OCI-M1 (cell line): ENCODE results near the gene RORC.

Source experiments
- DNase-seq: peaks from one replicate; lab custom pipeline; 2025; lab: John Stamatoyannopoulos, UW

RORC gene

GRCh38 chr1:151847867-151848596 lies 16.4 kb upstream of the RORC start:
- DNase-seq, result no peak

GRCh38 chr1:151846686-151847237 lies 15.2 kb upstream of the RORC start:
- no peak for DNase-seq

GRCh38 chr1:151846062-151846568 lies 14.5 kb upstream of the RORC start:
- peak; percentile 81 for DNase-seq

- peak; percentile 49 for DNase-seq
These were observed 11.8 kb upstream of the RORC start for GRCh38 chr1:151843398-151843797.

GRCh38 chr1:151841141-151841540 lies 9.5 kb upstream of the RORC start:
- DNase-seq, result no peak

- no peak for DNase-seq
These were observed 8.8 kb upstream of the RORC start for GRCh38 chr1:151840421-151840820.

GRCh38 chr1:151839457-151840403 lies 8.1 kb upstream of the RORC start, which contains the start of gene C2CD4D:
TSS of gene C2CD4D (minus strand) at chr1:151839820. CDS start at chr1:151838989, 831 bp downstream.
- no peak for DNase-seq

- DNase-seq, result no peak
These were observed 7.4 kb upstream of the RORC start for GRCh38 chr1:151839082-151839412.

- no peak for DNase-seq
These were observed 6.8 kb upstream of the RORC start for GRCh38 chr1:151838222-151839081.

- no peak for DNase-seq
These were observed 6.3 kb upstream of the RORC start for GRCh38 chr1:151837884-151838221.

GRCh38 chr1:151837197-151837596 lies 5.6 kb upstream of the RORC start:
- no peak for DNase-seq

- DNase-seq, result no peak
These were observed 4.0 kb upstream of the RORC start for GRCh38 chr1:151835596-151835995.

GRCh38 chr1:151834239-151834638 lies 2.6 kb upstream of the RORC start:
- no peak for DNase-seq

- no peak for DNase-seq
These were observed 1.7 kb upstream of the RORC start for GRCh38 chr1:151833172-151833900.

GRCh38 chr1:151832318-151832980 lies 847 bp upstream of the RORC start:
- no peak for DNase-seq

GRCh38 chr1:151831256-151831591 lies 378 bp downstream of the RORC start:
- DNase-seq, result no peak

- DNase-seq, result no peak
These were observed 1.5 kb downstream of the RORC start for GRCh38 chr1:151830055-151830454.

GRCh38 chr1:151829352-151830046 lies 2.1 kb downstream of the RORC start:
- DNase-seq, result no peak

- DNase-seq, result peak; percentile 33
These were observed 2.7 kb downstream of the RORC start for GRCh38 chr1:151828921-151829320.

- no peak for DNase-seq
These were observed 3.7 kb downstream of the RORC start for GRCh38 chr1:151827853-151828252.
